Activated CD8-positive, alpha-beta T cell treated with anti-CD3 and anti-CD28 coated beads for 36 hours (primary cell): Measurements from ENCODE around the gene ZBTB2. TPM values are rescaled to one million over a fixed set of nuclear protein-coding genes. Genes with fewer than 3 reads are reported as not detected.

ENCODE experiments used
- ATAC-seq: fragments of 200-7000 bp; cut with Tn5 transposase; one replicate; pipeline ENCODE4 v1.10.0; 2021; ENCODE audit warnings: mild to moderate bottlenecking, moderate library complexity
- CTCF ChIA-PET: fragments of 350-600 bp; sonication (Branson Sonifier 250); formaldehyde crosslinking; loops from one replicate; lab custom pipeline; 2021; ENCODE audit warnings: antibody characterized with exemption; lab: Charles Lee
- POLR2A ChIA-PET: fragments of 350-600 bp; sonication (Branson Sonifier 250); formaldehyde crosslinking; loops from one replicate; lab custom pipeline; 2021; ENCODE audit warnings: antibody characterized with exemption; lab: Charles Lee
- DNase-seq: peaks from one replicate; pipeline ENCODE4 v3.0.0-alpha.2; 2020
- H3K27ac Mint-ChIP-seq: one replicate; pipeline ENCODE4 v1.8.0; 2021; ENCODE audit warnings: mild to moderate bottlenecking, mixed read lengths
- H3K27me3 Mint-ChIP-seq: one replicate; pipeline ENCODE4 v1.8.0; 2021; ENCODE audit warnings: mixed read lengths
- H3K36me3 Mint-ChIP-seq: one replicate; pipeline ENCODE4 v1.8.0; 2021; ENCODE audit warnings: low read depth, mixed read lengths
- H3K4me1 Mint-ChIP-seq: one replicate; pipeline ENCODE4 v1.8.0; 2021; ENCODE audit warnings: low read depth, mixed read lengths
- H3K4me3 Mint-ChIP-seq: one replicate; pipeline ENCODE4 v1.8.0; 2021; ENCODE audit warnings: mild to moderate bottlenecking, moderate library complexity, mixed read lengths
- H3K9me3 Mint-ChIP-seq: one replicate; pipeline ENCODE4 v1.8.0; 2021; ENCODE audit warnings: mixed read lengths
- CTCF ChIP-seq: fragments of 200-600 bp; IDR thresholded peaks from one replicate; pipeline ENCODE4 v1.8.0; 2022; ENCODE audit warnings: antibody characterized with exemption, mild to moderate bottlenecking
- intact Hi-C: fragments of 100-400 bp; cut with micrococcal nuclease; formaldehyde crosslinking; loops from one replicate; pipeline ENCODE4 v1.10.0; 2022
- total RNA-seq, 2 experiments: library from RNA; stranded (reverse); gene quantifications; one replicate each; pipeline ENCODE4 v1.2.3, GENCODE V29; 2021

ZBTB2 gene
- total RNA-seq, 2 experiments from 2014 or later = 16.5 to 16.7 TPM

- DNase-seq = no peak
- no peak overlapping the region for H3K27ac Mint-ChIP-seq
- no peaks in the 10 kb centered on the region for H3K36me3 Mint-ChIP-seq
- POLR2A ChIA-PET = no interaction called here
- intact Hi-C loops = no loop called here
- peaks cover 18% of the 10 kb centered on the region for H3K4me1 Mint-ChIP-seq
- CTCF ChIA-PET = interaction anchor here (0.6 to 4.6 kb wide), 10 partner anchors 9 to 434 kb away, joined by 3 to 179 read pairs (median 7); no protein-coding TSS in a partner anchor
- peaks cover 41% of the 10 kb centered on the region for H3K27me3 Mint-ChIP-seq
- no peak for TF ChIP-seq CTCF
- no peak for ATAC-seq
- peak overlapping the region; percentile 55 for H3K4me3 Mint-ChIP-seq
- H3K9me3 Mint-ChIP-seq = no peaks in the 10 kb centered on the region
These were observed 65.1 kb downstream of the ZBTB2 start for GRCh38 chr6:151326116-151326825.

- intact Hi-C loops = no loop called here
- no peak overlapping the region for H3K27ac Mint-ChIP-seq
- TF ChIP-seq CTCF = no peak
- peak overlapping the region; percentile 55 for H3K4me3 Mint-ChIP-seq
- ChIA-PET CTCF (interaction anchor here (0.7 to 4.6 kb wide), 80 partner anchors 10 to 632 kb away, joined by 3 to 179 read pairs (median 6); no protein-coding TSS in a partner anchor), POLR2A (interaction anchor here (1.1 kb wide), 2 partner anchors 311 to 462 kb away, joined by 3 to 5 read pairs; no protein-coding TSS in a partner anchor)
- peaks cover 18% of the 10 kb centered on the region for H3K4me1 Mint-ChIP-seq
- H3K9me3 Mint-ChIP-seq = no peaks in the 10 kb centered on the region
- DNase-seq (peak; percentile 26), ATAC-seq (peak; percentile 46)
- no peaks in the 10 kb centered on the region for H3K36me3 Mint-ChIP-seq
- H3K27me3 Mint-ChIP-seq = peaks cover 40% of the 10 kb centered on the region
These were observed 66.0 kb downstream of the ZBTB2 start for GRCh38 chr6:151325075-151326050.

- H3K36me3 Mint-ChIP-seq = no peaks in the 10 kb centered on the region
- intact Hi-C loops = no loop called here
- no peak for DNase-seq
- peaks cover 35% of the 10 kb centered on the region for H3K27me3 Mint-ChIP-seq
- peak; percentile 13 for TF ChIP-seq CTCF
- no peaks in the 10 kb centered on the region for H3K9me3 Mint-ChIP-seq
- peak; percentile 15 for ATAC-seq
- H3K4me3 Mint-ChIP-seq = no peak overlapping the region
- H3K27ac Mint-ChIP-seq = no peak overlapping the region
- ChIA-PET CTCF (interaction anchor here (0.7 to 4.6 kb wide), 94 partner anchors 8 to 631 kb away, joined by 3 to 179 read pairs (median 5); no protein-coding TSS in a partner anchor), POLR2A (interaction anchor here (1.1 kb wide), 2 partner anchors 310 to 461 kb away, joined by 3 to 5 read pairs; no protein-coding TSS in a partner anchor)
- H3K4me1 Mint-ChIP-seq = peaks cover 18% of the 10 kb centered on the region
These were observed 66.9 kb downstream of the ZBTB2 start for GRCh38 chr6:151324488-151324825.

- Mint-ChIP-seq H3K27ac (no peak overlapping the region), H3K4me3 (no peak overlapping the region), H3K27me3 (peaks cover 35% of the 10 kb centered on the region)
These were observed 67.4 kb downstream of the ZBTB2 start for GRCh38 chr6:151323791-151324487.

More at GRCh38 chr6:151323791-151324487, 67.4 kb downstream of the ZBTB2 start:
- ChIA-PET POLR2A (interaction anchor here (0.6 to 1.1 kb wide), 3 partner anchors 309 to 461 kb away, joined by 3 to 5 read pairs (median 3); no protein-coding TSS in a partner anchor), CTCF (interaction anchor here (0.6 to 4.6 kb wide), 95 partner anchors 9 to 631 kb away, joined by 3 to 179 read pairs (median 5); partner anchors contain the start of gene RMND1)
- peak; percentile 91 for ATAC-seq
- Mint-ChIP-seq H3K4me1 (peaks cover 18% of the 10 kb centered on the region), H3K36me3 (no peaks in the 10 kb centered on the region), H3K9me3 (no peaks in the 10 kb centered on the region)
- intact Hi-C loops = loop anchor here (1.0 kb wide), 1 partner anchor 310 kb away; no protein-coding TSS in a partner anchor
- peak; percentile 78 for DNase-seq
- TF ChIP-seq CTCF = peak; percentile 98
